Stimulated activated CD4-positive, alpha-beta T cell treated with anti-CD3 and anti-CD28 coated beads, TNF-alpha, amount 100 ng/mL, for 4 hours (primary cell): ENCODE results near the gene PHB1.

ENCODE experiments used
- DNase-seq, 3 experiments: peaks; one replicate each; pipeline ENCODE4 v3.0.0-alpha.2; 2020; ENCODE audit warnings: low read depth in 3 of 3

The PHB1 gene

GRCh38 chr17:49414622-49415350 is at the start of gene PHB1:
Gene PHB1, minus strand, starts transcription at chr17:49414882. Its CDS starts 1,618 bp downstream, at chr17:49413264.
- DNase-seq, result peak; percentile 75 to 91 (median 90)

- DNase-seq, result no peak
These were observed 49.4 kb upstream of the PHB1 start for GRCh38 chr17:49464049-49464448.

DNA sequence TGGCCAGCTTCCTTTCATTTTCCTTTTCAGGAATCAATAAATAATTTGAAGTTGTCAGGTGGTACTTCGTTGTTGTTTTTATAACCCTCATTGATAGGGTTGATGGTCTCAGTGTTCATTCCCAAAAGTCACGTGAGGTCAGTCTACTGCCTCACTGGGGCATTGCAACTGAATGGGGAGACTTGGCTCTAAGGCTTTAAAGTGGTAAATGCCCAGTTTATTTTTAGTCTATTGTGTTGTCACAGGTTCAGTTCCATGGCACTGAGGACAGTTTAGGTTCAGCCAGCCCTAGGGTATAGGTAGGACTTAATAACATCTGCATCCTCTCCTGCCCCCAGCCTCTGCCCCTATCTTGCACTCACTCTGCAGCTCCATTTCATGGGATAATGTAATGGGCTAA is 46.9 kb upstream of the PHB1 start:
- no peak for DNase-seq

DNA sequence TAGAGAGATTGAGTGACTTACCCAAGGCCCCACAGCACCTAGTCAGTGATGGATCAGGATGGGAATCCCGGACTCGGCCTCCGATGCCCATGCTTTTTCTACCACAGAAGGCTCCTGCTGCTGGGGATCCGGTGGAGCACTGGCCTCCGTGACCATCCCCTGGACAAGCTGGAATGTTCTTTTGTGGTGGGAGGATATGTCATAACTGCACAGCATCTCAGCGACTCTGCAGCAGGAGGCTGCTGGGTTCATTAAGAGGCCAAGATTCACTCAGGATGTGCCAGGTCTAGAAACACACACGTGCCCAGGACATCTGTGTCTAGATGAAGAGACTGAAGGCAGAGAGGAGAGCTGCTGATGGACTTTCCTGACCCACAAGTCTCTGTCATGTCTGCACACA is 45.7 kb upstream of the PHB1 start:
- DNase-seq, result no peak

DNA sequence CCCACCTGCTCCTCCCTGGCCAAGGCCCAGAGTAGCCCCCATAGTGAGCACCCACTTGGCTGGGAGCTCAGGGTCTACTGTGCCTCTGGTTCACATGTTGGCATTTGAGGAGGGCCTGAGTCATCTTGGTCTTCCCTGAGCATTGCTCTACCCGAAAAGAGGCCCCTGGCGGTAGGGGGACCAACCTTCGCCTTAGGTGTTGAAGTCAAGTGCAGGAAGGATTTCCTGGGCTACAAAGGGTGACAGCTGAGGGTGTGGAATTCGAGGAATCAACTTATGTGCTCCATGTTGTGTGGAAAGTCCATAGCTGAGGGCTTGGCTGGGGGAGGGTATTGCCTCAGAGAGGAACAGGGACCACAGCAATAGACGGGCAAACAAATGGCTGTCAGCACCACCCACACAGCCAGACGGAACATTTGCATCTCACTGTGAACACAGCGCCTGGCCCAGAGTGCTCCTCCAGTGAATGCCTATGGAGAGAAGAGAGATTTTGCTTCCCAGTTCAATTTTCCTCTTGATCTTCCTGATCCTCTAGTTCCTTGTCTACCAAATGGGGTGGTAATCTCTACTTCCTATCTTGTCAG is 44.8 kb upstream of the PHB1 start:
- DNase-seq, result no peak

DNA sequence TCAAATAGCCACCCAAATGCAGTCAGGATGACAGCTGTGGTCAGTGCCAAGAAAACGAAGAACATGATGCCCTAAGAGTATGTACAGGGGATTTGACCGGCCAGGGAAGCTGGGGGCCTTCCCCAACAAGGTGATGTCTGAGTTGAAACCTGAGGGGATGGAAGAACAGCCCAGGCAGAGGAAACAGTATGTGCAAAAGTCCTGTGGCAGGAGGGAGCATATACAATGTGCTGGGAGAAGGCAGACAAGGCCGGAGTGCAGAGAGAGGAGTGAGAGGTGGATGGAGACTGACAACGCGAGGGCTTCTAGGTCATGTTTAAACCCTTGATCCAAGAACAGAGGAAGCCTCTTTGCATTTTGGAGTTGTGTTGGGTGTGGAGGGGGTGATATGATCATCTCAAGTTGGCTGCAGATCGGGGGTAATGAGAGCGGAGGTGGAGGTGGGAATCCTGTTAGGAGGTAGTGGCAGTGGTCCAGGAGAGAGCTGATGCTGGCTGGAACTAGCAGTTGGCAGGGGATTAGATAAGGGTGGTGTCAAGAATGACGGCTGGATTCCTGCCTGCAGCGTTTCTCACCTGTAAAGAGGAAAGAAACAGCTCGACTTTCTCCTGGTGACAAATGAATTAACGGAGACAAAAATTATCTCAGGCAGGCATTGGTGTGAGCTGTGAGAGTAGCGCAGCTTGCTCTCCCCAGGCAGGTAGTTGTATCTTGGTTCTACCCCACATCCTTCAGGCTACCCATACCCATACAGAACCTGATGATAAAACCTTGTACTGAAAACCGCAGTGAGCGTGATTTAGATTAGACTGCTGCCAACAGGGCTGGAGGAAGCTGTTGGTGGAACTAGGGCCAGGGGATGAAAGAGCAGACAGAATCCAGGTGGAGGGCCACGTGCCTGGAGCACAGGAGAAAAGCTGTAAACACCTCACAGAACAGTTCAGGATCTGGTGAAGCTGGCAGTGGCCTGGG is 43.2 kb upstream of the PHB1 start:
- no peak for DNase-seq

GRCh38 chr17:49456183-49456965 is 41.7 kb upstream of the PHB1 start:
- no peak for DNase-seq

DNA sequence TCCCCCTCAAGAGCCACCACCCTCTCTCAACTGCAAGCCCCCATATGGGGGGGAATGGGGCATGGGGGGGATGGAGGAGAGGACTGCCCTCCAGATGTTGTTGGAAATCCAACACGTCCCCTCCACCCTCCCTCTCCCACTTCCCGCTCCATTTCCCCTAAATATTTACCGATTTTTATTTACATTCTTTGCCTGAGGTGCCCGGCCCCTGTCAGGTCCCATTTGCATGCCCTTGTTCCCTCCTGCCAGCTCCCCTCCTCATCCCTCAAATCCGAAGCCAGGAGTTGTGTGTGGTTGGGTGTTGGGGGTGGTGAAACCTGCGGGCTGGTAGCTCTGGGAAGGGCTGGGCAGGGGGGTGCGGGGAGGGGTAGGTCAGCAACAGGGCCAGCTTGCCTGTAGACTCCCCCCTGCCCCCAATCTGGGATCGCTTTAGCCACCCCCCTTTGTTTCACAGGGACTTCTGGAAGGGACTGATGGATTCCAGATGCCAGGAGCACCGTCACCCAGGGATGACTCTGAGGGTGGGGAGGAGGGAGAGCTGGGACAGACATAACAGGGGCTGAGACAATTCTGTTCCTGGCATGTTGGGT is 40.7 kb upstream of the PHB1 start:
- DNase-seq, result no peak

DNA sequence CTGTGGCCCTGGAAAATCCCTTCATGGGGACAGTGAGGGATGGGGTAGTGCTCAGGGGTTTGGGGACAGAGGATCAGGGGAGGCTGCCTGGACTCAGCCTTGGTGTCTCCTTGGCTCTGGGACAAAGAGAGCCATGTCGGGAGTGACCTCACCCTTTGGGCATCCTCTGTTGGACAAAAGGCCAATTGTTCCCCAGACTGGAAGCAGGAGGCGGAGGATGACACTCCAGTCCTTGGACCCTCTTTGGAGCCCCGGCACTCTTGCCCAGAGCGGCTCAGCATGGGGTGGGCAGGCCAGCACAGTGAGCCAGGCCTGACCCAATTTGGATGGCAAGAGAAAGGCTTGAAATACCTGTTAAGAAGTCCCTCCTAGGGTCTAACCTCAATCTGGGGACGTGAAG is 39.4 kb upstream of the PHB1 start:
- DNase-seq, result no peak

DNA sequence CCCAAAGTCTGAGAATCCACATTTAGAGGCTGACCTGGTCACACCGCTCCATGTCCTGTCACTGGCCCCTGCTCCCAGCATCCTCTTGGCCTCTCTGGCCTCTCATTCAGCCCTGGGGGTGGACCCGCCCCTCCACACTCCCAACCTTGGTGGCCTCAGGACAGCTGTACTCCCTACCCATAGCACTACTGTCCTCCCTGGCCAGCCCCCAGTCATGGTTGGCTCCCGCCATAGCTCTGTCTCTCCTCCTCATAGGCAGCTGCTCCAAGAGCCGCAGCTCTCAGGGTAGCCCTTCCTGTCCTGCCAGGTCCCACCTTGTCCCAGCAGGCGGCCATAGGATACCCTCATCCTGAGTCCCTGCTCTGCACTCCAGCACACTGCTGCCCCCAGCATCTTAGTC is 38.0 kb upstream of the PHB1 start:
- DNase-seq, result no peak

- no peak for DNase-seq
These were observed 37.5 kb upstream of the PHB1 start for GRCh38 chr17:49452201-49452600.

DNA sequence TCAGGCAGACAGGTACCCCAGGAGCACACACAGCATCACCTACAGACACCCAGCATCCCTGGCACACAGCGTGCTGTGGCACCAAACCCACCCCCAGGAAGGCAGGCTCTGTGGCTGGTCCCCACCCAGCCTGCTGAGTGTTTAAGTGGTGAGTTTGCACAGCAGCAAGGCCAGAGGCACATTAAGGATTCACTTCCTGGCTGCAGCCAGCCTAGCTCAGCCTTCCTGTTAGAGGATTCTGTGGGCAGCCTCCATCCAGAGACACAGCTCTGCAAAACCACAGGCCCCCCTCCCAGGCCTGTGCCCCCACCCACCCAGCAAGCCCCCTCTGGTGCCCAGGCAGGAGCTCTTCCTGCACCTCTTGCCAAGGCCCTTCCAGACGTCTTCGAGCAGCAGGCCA is 36.1 kb upstream of the PHB1 start:
- DNase-seq, result no peak

GRCh38 chr17:49450181-49450580 is 35.5 kb upstream of the PHB1 start:
- DNase-seq, result no peak

DNA sequence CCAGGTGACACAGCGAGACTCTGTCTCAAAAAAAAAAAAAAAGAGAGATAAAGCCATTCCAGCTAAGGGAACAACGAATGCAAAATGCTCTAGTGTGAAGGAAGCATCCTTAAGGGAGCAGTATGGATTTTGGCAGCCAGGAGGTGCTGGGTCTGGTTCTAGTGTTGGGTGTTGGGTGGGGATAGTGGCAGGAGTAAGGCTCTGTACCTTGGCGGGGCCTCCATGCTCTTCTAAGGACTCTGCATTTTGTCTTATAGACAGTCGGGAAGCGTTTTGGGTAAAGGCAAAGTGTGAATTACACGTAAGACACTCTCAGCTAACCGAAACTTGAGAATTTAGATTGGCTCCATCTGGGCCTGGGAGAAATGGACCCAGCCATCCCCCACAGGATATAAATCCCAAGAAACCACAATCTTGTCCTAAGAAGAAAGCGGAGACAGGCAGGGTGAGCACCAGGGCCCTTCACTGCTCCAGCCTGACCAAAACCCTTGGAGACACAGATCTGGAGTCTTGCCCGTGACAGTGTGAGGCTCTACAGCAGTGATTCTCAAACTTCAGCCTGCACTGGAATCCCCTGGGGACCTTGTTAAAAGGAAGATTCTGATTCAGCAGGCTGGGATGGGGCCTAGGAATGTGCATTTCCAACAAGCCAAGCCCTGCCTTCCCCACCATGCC is 33.1 kb upstream of the PHB1 start:
- no peak for DNase-seq

DNA sequence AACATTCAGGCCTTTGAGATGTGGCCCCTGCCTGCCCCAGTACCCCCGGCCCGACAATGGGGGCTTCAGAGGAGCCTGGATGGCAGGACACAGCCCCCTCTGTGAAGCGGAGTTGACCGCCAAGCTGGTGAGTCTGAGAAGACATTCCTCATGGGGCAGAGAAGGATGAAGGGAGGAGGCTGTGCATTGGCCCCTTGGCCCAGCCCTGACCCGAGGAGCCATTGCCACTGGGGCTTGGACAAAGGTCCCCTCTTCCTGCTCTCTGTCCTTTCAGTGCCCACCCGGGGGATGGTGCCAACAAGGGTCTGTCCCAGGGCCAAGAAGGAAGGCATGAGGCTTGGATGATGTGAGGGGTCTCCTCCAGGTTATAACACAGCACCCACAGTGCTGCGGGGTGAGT is 30.9 kb upstream of the PHB1 start:
- no peak for DNase-seq

DNA sequence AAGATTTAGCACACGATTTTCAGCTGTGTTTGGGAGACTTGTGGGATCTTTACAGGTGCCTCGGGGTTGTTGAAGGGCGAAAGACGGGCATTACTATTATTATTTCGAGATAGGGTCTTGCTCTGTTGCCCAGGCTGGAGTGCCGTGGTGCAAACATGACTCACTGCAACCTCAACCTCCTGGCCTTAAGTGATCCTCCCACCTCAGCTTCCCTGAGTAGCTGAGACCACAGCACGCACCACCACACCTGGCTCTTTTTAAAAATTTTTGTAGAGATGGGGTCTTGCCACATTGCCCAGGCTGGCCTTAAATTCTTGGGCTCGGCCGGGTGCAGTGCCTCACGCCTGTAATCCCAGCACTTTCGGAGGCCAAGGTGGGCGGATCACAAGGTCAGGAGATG is 29.7 kb upstream of the PHB1 start:
- DNase-seq, result no peak

DNA sequence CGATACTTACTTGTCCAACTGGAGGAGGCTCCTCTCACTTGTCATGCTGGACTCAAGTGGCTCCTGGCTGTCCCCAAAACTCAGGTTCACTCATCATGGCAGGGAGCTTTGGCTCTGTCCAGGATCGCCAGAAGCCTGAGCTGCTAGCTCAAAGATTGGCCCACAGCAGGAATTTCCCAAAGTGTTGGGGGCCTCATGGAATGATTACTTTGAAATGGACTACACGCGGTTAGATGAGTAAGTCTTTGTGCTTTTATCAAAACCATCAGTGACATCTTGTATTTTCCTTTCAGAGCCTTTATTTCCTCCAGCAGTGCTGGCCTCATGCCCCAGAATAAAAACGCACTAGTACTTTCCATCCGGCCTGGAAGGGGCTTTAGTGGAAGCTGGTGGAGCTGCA is 29.2 kb upstream of the PHB1 start:
- no peak for DNase-seq

- DNase-seq, result no peak
These were observed 27.4 kb upstream of the PHB1 start for GRCh38 chr17:49442041-49442440.

DNA sequence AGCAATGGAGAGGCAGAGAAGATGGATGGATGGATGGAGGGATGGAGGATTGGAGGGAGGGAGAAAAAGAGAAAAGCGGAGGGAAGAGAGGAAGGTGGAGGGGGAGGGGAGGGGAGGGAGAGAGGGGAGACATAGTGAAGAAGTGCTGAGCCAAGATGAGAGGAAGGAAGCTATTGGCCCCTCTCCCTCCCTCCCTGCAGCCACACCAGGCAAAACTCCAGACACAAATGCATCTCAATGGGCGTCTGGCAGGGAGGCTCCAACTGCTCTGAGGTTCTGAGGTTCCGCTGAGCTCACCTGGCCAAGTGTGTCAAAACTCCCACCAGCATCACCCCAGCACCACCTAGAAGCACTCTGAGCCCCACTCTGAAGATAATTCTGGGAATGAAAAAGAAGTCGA is 26.9 kb upstream of the PHB1 start:
- no peak for DNase-seq

- no peak for DNase-seq
These were observed 25.9 kb upstream of the PHB1 start for GRCh38 chr17:49440581-49440980.
